HG03135 (cell line): ENCODE results near the gene FAM78A.

ENCODE experiments used
- ATAC-seq: cut with Tn5 transposase; IDR thresholded peaks from one replicate; pipeline ENCODE4 v1.9.1; 2021; ENCODE audit warnings: mild to moderate bottlenecking, moderate library complexity; ENCODE audit not compliant: unreplicated experiment

Gene FAM78A

GRCh38 chr9:131303381-131304321, 27.3 kb upstream of the FAM78A start:
- no peak for ATAC-seq

DNA sequence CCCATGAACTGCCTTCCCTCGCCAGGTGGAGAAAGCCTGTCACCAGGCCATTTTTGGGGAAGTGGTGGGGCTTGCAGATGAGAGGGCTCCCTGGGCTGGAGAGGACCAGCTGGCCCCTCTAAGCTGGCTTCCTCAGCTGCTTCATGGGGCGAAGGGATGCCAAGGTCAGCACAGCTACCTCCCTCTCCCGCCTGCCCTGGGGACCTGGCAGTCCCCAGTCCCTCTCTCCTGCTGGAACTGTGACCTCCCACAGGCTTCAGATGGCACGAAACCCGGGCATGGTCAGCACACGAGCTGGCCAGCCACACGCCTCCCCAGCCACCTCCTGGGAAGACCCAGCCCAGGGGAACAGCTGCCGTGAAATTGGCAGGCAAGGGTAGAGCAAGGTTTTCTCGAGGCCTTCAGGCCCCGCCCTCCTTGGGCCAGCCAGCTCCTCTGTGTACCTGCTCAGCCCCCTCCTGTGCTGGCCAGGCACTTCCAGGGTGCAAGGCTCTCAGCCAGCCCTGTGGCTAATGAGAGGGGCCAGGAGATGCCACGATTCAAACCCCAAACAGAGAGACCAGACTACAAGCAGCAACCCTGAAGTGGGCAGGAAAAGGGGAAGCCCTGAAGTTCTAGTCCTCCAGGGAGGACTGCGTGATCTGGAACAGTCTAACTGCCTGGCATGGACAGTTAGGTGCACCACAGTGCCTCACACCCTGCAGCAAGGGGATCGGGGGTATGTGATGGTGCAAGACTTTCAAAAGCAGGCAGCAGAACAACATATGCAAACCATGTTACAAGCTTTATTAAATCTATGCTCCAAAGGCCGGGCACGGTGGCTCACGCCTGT, 26.1 kb upstream of the FAM78A start:
- ATAC-seq, result no peak

GRCh38 chr9:131300444-131300843, 24.1 kb upstream of the FAM78A start:
- no peak for ATAC-seq

DNA sequence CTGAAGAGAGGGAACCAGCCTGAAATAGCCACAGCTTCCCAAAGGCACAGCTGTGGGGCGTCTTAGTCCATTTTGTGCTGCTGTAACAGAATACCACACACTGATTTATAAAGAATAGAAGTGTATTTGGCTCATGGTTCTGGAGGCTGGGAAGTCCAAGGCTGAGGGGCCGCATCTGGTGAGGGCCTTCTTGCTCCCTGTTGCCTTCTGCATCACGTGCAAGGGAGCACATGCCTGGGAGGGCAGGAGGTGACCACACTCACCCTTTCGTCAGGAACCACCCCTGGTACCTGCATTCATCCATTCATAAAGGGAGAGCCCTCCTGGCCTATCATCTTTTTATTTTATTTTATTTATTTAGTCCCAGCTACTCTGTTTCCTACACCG, 23.6 kb upstream of the FAM78A start:
- no peak for ATAC-seq

- no peak for ATAC-seq
Measured at GRCh38 chr9:131299346-131299960, 23.1 kb upstream of the FAM78A start.

DNA sequence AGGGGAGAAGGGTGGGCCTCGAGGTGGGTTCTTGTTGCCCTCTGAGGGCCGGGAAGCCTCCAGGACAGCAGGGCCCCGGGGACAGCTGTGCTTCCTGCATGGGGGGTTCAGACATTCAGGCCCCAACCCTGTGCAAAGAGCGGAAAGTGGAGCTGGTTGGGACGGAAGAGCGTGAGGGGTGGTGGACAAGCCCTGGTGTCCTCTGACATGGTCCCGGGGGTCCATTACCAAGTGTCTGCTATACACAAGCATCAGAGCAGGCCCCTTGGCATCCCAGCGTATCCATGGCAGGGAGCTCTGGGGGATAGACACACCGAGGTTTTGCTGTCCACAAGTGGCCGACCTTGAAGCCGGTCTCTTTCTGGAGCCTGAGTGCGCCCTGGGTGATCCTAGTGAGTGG, 22.5 kb upstream of the FAM78A start:
- ATAC-seq, result no peak

GRCh38 chr9:131298341-131298740, 22.0 kb upstream of the FAM78A start:
- no peak for ATAC-seq

GRCh38 chr9:131297903-131298302, 21.6 kb upstream of the FAM78A start:
- ATAC-seq, result no peak

GRCh38 chr9:131296906-131297500, 20.7 kb upstream of the FAM78A start:
- no peak for ATAC-seq

GRCh38 chr9:131296460-131296859, 20.1 kb upstream of the FAM78A start:
- ATAC-seq, result no peak

GRCh38 chr9:131292937-131293336, 16.6 kb upstream of the FAM78A start:
- ATAC-seq, result no peak

- no peak for ATAC-seq
Measured at GRCh38 chr9:131291795-131292315, 15.5 kb upstream of the FAM78A start.

DNA sequence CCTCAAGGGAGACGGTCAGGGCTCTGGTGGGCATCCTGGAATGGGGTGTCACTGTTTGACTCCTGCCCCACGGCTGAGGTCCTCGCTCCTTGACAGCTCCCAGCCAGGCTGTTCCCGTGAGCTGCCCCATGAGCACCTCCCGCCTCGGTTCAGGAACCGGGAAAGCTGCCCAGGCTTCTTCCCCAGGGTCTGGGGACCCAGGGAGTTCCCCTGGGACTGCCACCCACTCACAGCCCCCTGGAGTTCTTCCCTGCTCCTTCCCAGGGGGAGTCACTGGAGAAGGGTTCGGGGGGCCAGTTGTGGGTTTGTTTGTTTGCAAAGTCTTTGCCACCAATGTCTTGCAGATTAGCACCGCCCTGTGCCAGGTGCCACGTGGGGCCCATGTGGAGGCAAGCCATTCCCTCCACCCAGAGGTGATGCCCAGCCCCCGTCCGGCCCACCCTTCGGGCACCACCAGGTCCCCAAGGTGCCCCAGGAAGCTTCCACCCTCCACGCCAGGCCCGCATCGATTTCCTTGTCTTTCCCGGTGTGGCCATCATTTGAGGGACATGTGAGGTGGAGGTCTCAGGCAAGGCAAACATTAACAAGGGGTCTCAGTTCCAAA, 14.6 kb upstream of the FAM78A start:
- ATAC-seq, result no peak

DNA sequence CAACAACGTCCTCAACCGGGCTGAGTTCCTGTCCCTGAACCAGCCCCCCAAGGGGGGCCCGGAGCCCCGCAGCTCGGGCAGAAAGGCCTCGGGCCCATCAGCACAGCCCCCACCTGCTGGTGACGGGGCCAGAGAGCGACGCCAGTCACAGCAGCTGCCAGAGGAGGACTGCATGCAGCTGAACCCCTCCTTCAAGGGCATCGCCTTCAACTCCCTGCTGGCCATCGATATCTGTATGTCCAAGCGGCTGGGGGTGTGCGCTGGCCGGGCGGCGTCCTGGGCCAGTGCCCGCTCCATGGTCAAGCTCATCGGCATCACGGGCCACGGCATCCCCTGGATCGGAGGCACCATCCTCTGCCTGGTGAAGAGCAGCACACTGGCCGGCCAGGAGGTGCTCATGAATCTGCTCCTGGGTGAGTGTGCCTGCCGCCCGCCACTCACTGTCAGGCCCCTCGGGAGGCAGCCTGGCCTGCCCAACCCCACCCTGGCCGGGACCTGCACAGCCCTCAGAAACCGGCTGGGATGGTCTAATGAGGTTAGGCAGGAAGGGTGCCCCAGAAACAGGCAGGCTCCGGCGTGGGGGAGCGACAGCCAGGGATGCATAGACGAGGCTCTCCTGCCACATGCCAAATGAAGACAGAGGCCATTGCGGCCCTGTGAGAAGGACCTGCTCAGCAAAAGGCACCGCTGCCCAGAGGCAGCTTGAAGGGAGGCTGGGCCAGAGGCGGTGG, 13.9 kb upstream of the FAM78A start:
- ATAC-seq, result no peak

DNA sequence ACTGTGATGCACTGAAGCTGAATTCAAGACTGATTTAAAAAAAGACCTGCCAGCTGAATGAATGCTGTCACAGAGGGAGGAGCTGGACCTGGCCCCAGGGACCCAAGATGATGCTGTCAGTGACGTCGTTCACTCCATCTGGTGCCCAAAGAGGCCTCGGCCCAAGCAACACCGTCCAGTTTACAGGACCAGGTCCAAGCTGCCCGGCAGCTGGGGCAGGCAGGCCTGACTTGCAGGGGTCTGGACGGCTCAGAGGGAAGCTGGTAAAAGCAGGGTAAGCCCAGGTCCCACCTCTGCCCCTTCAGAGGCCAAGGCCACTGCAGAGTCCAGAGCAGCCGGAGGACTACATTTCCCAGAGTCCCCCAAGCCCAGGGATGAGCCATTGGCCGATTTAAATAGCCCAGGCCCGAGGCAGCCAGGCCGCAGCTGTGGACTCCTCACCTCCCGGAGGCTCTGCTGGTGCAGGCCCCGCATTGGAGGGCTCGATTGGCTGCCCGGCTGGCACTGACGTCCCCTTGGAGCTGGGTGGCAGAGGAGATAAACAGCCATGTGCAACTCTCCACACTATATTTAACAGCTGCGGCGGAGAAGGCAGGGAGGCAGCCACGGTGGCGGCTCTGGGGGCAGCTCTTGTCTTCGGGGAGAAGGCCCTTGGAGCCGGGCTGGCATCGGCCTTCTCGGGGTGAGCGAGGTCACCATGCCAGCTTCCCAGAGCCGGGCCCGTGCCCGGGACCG, 13.2 kb upstream of the FAM78A start, which contains the start of gene PLPP7:
Gene PLPP7, plus strand, starts transcription at position 423 of the 735 bp plus-strand sequence. Its CDS starts 275 bp downstream, at position 698.
- ATAC-seq, result no peak

DNA sequence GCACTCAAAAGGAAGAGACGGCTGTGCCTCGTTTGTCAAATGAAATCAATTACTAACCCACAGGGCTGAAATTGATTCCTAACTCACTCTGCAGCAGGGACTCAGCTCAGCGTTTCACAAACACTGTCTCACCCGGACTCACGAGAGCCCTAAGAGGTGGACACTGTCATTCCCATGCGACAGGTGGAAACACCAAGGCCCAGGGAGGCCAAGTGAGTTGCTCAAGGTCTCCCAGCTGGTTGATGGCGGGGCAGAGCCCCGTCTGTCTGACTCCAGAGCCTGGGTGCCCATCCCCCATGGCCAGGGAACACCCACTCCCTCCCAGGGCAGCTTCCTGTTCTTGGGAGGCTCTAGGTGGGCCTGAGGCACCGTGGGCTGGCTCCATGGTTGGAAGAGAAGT, 11.9 kb upstream of the FAM78A start:
- ATAC-seq, result no peak

DNA sequence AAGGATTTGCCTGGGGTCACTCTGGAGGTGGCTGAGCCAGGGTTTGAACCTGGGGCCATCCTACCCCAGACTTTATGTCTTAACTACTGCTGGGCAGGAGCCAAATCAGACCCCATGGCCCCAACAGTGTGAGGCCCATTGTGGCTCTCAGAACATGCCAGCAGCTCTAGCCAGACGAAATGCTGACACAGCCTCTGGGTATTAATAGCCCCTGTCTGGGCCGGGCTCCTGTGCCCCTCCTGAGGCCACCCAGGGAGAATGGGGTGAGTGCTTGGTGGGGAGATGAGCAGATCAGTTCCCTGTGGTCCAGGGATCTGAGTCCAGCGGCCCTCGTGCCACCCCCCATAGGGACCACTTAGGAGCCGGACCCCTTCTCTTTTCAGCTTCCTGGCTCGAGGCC, 11.0 kb upstream of the FAM78A start:
- ATAC-seq, result no peak

GRCh38 chr9:131284856-131285255, 8.5 kb upstream of the FAM78A start:
- no peak for ATAC-seq
